Astrocyte of the spinal cord (primary cell): ENCODE measurements around the gene CXorf58.
A peak's percentile ranks its signal among the peaks of the same experiment; 100 is the strongest.
"Not testable (repeated sequence)": the region's sequence is repeated elsewhere in the genome, so short reads cannot be mapped to it uniquely, and the experiment has no call there.

ENCODE experiments used
- DNase-seq: peaks from one replicate; pipeline ENCODE4 v3.0.0; 2011; ENCODE audit warnings: low read depth, low spot score
- H3K4me3 ChIP-seq: 2 replicates; pipeline ENCODE4 v1.5.1; 2011; ENCODE audit warnings: low read depth, mild to moderate bottlenecking, low read length, moderate library complexity
- CTCF ChIP-seq: IDR thresholded peaks from 2 replicates; pipeline ENCODE4 v1.5.1; 2012; ENCODE audit warnings: low read depth, mild to moderate bottlenecking, low read length, inconsistent platforms
- in situ Hi-C: cut with HindIII; loops from 2 replicates; pipeline ENCODE4 v1.10.0; 2017; ENCODE audit warnings: low sequenced_read_pairs

CXorf58 gene

GRCh38 chrX:23888887-23889501 lies 18.8 kb upstream of the CXorf58 start:
- no peak for TF ChIP-seq CTCF
- in situ Hi-C loops = no loop called here
- DNase-seq = peak; percentile 44
- H3K4me3 ChIP-seq = no peak overlapping the region

GRCh38 chrX:23890933-23891332 lies 16.9 kb upstream of the CXorf58 start:
- in situ Hi-C loops = no loop called here
- DNase-seq = no peak
- H3K4me3 ChIP-seq = no peak overlapping the region
- no peak for TF ChIP-seq CTCF

- H3K4me3 ChIP-seq, DNase-seq, in situ Hi-C loops: not testable (repeated sequence)
Observed at GRCh38 chrX:23894993-23895392, 12.8 kb upstream of the CXorf58 start.

DNA sequence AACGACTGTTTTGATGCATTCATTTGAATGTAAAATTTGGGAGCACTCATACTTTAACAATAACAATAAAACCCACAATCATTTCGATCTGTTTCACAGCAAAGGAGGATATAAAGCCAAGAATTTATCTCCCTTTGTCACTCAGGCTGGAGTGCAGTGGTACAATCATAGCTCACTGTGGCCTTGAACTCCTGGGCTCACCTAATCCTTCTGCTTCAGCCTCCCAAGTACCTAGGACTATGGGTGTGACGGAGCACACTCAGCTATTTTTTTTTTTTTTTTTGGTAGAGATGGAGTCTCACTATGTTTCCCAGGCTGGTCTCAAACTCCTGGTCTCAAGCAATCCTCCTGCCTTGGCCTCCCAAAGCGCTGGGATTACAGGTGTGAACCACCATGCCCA lies 11.3 kb upstream of the CXorf58 start:
- DNase-seq, H3K4me3 ChIP-seq, in situ Hi-C loops: not testable (repeated sequence)

DNA sequence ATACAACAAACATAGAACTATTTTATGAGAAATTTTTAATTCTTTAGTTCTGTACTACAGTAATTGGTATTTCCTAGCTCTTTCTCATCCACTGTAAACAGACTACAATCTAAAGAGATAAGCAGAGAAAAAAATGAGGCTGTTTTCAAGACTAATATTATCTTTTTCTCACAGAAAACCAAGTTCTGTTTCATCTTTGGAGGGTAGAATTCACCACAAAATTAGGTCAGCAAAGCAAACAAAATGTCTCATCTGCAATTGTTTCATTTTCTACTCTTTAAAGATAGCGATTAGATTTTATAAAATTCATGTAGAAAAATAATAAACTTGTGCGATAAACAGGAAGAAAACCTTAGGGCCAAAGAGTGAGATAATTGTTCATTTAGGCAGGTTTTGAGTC lies 10.8 kb upstream of the CXorf58 start:
- in situ Hi-C loops = no loop called here
- H3K4me3 ChIP-seq = no peak overlapping the region

DNA sequence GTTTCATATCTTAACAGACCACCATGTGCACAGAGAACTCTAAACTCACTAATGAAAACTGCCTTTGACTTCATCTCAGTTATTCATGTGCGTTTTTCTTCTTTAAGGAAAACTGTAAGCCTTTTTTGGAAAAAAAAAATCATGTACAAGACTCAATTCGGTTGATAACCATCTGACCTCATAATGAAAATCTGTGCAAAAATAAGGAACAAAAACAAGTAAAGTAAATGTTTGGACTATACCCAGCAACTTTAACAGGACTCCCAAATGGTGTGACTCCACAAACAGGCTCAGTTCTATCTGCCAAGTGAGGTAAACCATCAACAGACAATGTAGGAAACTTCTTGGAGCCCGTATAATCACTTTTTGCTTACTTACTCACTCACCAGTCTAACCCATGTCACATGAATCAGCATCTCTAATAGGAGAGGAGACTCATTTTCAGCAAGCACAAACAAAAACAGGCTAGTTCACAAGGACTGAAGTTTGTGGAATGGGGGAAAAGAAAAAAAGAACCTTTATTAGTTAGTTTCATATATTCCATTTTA lies 9.3 kb upstream of the CXorf58 start:
- in situ Hi-C loops = no loop called here
- no peak overlapping the region for H3K4me3 ChIP-seq
- DNase-seq = peak; percentile 50
- no peak for TF ChIP-seq CTCF

More for the DNA sequence above, 10.8 kb upstream of the CXorf58 start:
- DNase-seq = peak; percentile 24
- TF ChIP-seq CTCF = no peak

GRCh38 chrX:23900220-23900797 lies 7.5 kb upstream of the CXorf58 start:
- DNase-seq = no peak
- in situ Hi-C loops = no loop called here
- H3K4me3 ChIP-seq = no peak overlapping the region
- no peak for TF ChIP-seq CTCF
